Measurements from ENCODE around the gene S100A10. TPM values are rescaled to one million over a fixed set of nuclear protein-coding genes. Genes with fewer than 3 reads are reported as not detected.

The S100A10 gene
- total RNA-seq, 1 experiment from 2014 or later: 2,143 TPM

Other genes with a start within 250 kb of the S100A10 start
- gene MRPL9, start 230.4 kb downstream of the S100A10 start, total RNA-seq (2022): 122 and 131 TPM in 2 replicates
- gene TDRKH, start 203.4 kb downstream of the S100A10 start, total RNA-seq (2022): 12.6 and 15.0 TPM in 2 replicates
- gene LINGO4, start 188.4 kb downstream of the S100A10 start, total RNA-seq (2022): not detected in 2 replicates
- gene RORC, start 162.1 kb downstream of the S100A10 start, total RNA-seq (2022): not detected in 2 replicates
- 0.23 and 0.60 TPM in 2 replicates for gene C2CD4D, start 154.0 kb downstream of the S100A10 start, total RNA-seq (2022)
- gene THEM5, start 140.1 kb downstream of the S100A10 start, total RNA-seq (2022): not detected in 2 replicates
- 7.1 and 9.5 TPM in 2 replicates for gene THEM4, start 84.3 kb downstream of the S100A10 start, total RNA-seq (2022)
- gene S100A11, start 43.1 kb upstream of the S100A10 start, total RNA-seq (2022): 364 and 408 TPM in 2 replicates
- gene TCHHL1, start 95.2 kb upstream of the S100A10 start, total RNA-seq (2022): not detected in 2 replicates
- 0.39 and 0.54 TPM in 2 replicates for gene TCHH, start 121.6 kb upstream of the S100A10 start, total RNA-seq (2022)
- not detected in 2 replicates for gene RPTN, start 165.4 kb upstream of the S100A10 start, total RNA-seq (2022)
- not detected in 2 replicates for gene HRNR, start 230.3 kb upstream of the S100A10 start, total RNA-seq (2022)

Data from Caco-2 (cell line).